GM23338 (cell line): ENCODE data around the gene NLE1.

Experiments
- CTCF ChIP-seq, 2 experiments: fragments of 200-600 bp in 1 of 2; sonication (generic) in 1 of 2; conservative IDR thresholded peaks; 2 replicates each; pipeline versions ENCODE4 v1.5.1 to v1.6.1; 2016 to 2017; ENCODE audit warnings: antibody characterized with exemption in 2 of 2, low read depth in 2 of 2, mild to moderate bottlenecking in 2 of 2, moderate library complexity in 1 of 2
- EZH2phosphoT487 ChIP-seq: fragments of 200-600 bp; sonication (generic); IDR thresholded peaks from one replicate; pipeline ENCODE4 v1.8.1; 2018; ENCODE audit warnings: antibody characterized with exemption; ENCODE audit not compliant: unreplicated experiment

GRCh38 chr17:35097776-35098175 is 44.3 kb downstream of the NLE1 start:
- no peak for TF ChIP-seq CTCF (conservative IDR thresholded peaks at IDR 0.05; ENCODE audit: low read depth in 2 of 2)
- no peak for TF ChIP-seq EZH2phosphoT487
